ENCODE results near the gene IP6K3.

Gene IP6K3

DNA sequence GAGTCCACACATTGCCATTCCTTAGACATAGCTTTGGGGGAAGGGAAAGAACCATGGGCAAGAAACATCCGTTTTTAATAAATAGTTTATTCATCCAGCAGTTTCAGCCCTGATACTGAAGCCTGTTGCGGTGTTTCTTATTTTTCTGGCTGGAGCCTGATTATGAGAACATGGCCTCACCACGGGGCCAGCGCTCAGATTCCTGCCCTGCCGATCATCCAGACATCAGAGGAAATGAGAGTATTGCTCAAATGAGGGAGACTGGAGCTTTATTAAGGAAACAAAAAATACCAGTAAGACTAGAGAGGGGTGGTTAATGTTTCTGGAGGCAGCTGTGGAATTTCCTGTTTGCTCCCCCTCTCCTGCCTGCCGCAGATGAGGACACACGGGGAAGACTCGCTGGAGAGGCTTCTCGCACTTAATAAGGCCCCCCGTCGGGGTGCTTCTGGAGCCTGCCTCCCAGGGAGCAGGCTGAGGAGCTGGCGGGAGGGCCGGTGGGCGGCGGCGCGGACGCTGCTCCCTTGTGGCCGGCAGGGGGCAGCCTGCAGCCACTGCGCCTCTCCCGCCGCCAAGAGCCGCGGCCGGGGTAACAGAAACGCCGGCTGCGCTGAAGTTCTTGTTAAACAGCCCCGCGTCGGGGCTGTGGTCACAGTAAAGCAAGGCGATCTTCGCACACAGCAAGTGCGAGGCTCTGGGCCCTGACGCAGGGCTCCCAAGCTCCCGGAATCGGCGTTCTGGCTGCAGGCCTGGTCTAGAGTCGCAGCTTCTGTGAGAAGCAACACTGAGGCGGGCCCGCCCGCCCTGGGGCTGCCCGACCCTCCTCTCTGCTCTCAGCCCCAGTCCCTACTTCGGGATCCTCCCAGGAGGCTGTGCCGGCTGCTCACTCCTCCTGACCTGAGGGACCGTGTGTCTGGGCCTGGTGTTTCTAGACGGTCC, 24.7 kb upstream of the IP6K3 start:
- H3K4me3 ChIP-seq, result peak overlapping the region; percentile 3 to 31

DNA sequence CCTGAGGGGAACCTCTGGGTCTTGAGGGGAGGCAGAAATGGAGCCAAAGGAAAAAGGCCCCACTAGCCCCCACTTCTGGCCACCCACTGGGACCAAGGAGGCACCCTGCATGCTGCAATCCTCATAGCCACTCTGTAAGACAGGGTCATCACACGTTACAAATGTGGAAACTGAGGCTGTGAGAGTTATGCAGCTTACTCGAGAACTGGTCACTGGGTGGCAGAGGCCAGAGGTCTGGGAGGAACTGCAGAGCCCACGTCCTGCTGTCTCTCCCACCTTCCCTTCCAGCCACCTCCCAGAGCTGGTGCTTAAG, 24.1 kb upstream of the IP6K3 start:
- Histone ChIP-seq H3K27ac (peak overlapping the region; percentile 69 to 76), H3K27me3 (no peaks in the 10 kb centered on the region), H3K36me3 (peaks cover 27 to 38% (median 37%) of the 10 kb centered on the region in 3 donors), H3K4me1 (peaks cover 0 to 52% (median 40%) of the 10 kb centered on the region in 4 donors), H3K4me3 (peak overlapping the region in 1 of 2 donors; percentile 31), H3K9me3 (no peaks in the 10 kb centered on the region)
- intact Hi-C loops (cut with DNase I; ENCODE audit: low total_unique reads), result loop anchor here (5.0 kb wide), 1 partner anchor 382 kb away; no protein-coding TSS in a partner anchor
- TF ChIP-seq, protein P1, sequence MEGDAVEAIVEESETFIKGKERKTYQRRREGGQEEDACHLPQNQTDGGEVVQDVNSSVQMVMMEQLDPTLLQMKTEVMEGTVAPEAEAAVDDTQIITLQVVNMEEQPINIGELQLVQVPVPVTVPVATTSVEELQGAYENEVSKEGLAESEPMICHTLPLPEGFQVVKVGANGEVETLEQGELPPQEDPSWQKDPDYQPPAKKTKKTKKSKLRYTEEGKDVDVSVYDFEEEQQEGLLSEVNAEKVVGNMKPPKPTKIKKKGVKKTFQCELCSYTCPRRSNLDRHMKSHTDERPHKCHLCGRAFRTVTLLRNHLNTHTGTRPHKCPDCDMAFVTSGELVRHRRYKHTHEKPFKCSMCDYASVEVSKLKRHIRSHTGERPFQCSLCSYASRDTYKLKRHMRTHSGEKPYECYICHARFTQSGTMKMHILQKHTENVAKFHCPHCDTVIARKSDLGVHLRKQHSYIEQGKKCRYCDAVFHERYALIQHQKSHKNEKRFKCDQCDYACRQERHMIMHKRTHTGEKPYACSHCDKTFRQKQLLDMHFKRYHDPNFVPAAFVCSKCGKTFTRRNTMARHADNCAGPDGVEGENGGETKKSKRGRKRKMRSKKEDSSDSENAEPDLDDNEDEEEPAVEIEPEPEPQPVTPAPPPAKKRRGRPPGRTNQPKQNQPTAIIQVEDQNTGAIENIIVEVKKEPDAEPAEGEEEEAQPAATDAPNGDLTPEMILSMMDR (IDR thresholded peaks at IDR 0.05), result no peak
- no peak for DNase-seq

More for the DNA sequence above, 24.7 kb upstream of the IP6K3 start:
- intact Hi-C loops (cut with DNase I; ENCODE audit: low total_unique reads), result loop anchor here (5.0 kb wide), 1 partner anchor 381 kb away; no protein-coding TSS in a partner anchor
- Histone ChIP-seq H3K4me1 (peaks cover 0 to 52% (median 40%) of the 10 kb centered on the region in 4 donors), H3K27me3 (no peaks in the 10 kb centered on the region), H3K36me3 (peaks cover 33 to 44% (median 43%) of the 10 kb centered on the region in 3 donors), H3K27ac (peak overlapping the region; percentile 69 to 76), H3K9me3 (no peaks in the 10 kb centered on the region)
- peak; percentile 70 to 86 for DNase-seq
- TF ChIP-seq, protein P1 (IDR thresholded peaks at IDR 0.05), result peak; percentile 92 to 98

DNA sequence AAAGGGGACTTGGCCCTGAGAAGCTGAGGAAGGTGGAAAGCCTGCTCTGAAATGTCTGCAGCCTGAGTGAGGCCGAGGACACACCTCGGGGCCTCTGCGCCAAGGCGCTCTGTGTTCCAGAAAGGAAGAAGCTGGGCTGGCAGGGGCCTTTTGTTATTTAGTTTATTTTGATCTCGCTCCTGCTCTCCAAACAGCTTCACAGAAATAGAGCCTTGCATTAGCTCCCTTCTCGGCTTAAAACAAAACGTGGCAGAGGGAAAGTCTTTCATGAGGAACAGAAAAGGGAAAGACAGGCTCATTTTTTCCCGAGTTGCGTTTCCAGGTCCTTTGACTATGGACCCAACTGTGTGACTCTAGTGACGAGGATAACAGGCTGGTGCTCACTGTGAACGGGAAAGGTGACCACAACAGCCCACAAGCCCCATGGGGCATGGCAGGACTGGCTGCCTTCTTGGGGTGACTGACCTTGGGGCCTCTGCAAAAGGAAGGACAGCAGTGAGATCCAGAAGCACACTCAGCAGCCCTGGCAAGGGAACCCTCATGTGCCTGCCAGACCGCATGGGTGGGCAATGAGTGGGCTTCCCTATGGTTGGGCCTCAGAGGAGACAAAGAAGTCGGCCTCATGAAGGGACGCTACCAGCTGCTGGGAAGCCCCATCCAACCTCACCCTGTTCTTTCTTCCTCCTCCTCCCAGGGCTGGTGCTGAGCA, 23.6 kb upstream of the IP6K3 start:
- Histone ChIP-seq H3K4me3 (no peak overlapping the region), H3K9me3 (no peaks in the 10 kb centered on the region), H3K36me3 (peaks cover 22 to 33% (median 32%) of the 10 kb centered on the region in 3 donors), H3K27me3 (no peaks in the 10 kb centered on the region), H3K4me1 (peaks cover 0 to 52% (median 40%) of the 10 kb centered on the region in 4 donors), H3K27ac (peak overlapping the region; percentile 69 to 76)
- intact Hi-C loops (cut with DNase I; ENCODE audit: low total_unique reads), result loop anchor here (5.0 kb wide), 1 partner anchor 382 kb away; no protein-coding TSS in a partner anchor
- TF ChIP-seq, protein P1 (IDR thresholded peaks at IDR 0.05), result no peak
- DNase-seq, result no peak

DNA sequence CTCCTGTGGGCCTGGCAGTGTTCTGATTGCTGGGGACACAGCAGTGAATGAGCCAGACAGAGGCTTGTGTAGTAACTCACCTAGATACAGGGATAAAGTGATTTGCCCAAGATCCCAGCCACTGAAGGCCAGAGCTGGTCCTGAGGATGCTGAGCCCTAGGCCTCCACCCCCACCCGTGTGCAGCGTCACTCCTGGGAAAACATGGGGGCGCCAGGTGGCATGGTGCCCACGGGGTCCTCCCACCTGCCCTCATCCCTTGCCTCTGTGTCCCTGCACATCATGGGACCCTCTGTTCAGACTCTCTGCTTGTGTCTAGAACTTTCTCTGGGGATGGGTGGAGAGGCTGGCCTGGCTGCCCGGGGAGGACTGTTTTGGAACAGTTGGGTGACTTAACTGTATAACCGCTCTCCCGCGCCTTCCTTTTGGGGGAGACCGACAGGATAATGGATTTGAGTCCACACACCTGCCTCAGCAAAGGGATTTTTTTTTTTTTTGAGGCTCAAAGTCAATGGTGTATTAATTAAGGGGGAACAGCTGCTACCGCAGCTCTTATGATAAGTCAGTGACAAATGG, 22.6 kb upstream of the IP6K3 start:
- Histone ChIP-seq H3K4me3 (no peak overlapping the region), H3K4me1 (peaks cover 0 to 52% (median 40%) of the 10 kb centered on the region in 4 donors), H3K36me3 (peaks cover 13 to 23% (median 23%) of the 10 kb centered on the region in 3 donors), H3K27me3 (no peaks in the 10 kb centered on the region), H3K9me3 (no peaks in the 10 kb centered on the region), H3K27ac (peak overlapping the region; percentile 69 to 76)
- intact Hi-C loops (cut with DNase I; ENCODE audit: low total_unique reads), result loop anchor here (10.0 kb wide), 2 partner anchors 55 to 255 kb away; partner anchors contain the start of gene UQCC2
- TF ChIP-seq, protein P1 (IDR thresholded peaks at IDR 0.05), result no peak
- no peak for DNase-seq

DNA sequence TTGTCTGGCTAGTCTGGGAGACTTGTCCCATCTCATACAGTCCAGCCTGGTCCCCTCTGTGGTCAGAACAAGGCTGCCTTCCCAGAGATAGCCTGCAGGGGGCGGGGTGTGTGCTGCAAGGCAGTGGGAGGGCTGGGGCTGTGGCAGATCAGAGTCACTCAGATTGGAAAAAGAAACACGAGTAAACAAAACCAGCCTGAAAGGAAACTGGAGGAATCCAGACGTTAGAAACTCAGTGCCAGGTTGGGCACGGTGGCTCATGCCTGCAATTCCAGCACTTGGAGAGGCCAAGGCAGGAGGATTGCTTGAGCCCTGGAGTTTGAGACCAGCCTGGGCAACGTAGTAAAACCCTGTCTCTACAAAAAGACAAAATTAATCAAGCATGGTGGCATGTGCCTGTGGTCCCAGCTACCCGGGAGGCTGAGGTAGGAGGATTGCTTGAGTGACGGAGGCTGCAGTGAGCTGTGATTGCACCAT, 22.0 kb upstream of the IP6K3 start:
- Histone ChIP-seq H3K4me3 (no peak overlapping the region), H3K36me3 (peaks cover 11 to 17% (median 16%) of the 10 kb centered on the region in 3 donors), H3K27ac (peak overlapping the region in 1 of 2 donors; percentile 7), H3K9me3 (no peaks in the 10 kb centered on the region), H3K4me1 (peaks cover 0 to 52% (median 40%) of the 10 kb centered on the region in 4 donors), H3K27me3 (peaks cover 0 to 3% of the 10 kb centered on the region in 2 donors)
- TF ChIP-seq, protein P1 (IDR thresholded peaks at IDR 0.05), result peak; percentile 68 to 80
- intact Hi-C loops (cut with DNase I; ENCODE audit: low total_unique reads), result loop anchor here (10.0 kb wide), 2 partner anchors 54 to 256 kb away; partner anchors contain the start of gene UQCC2
- DNase-seq, result peak; percentile 83 to 85

All from tibial artery (tissue), 4 donors.